Gastrocnemius medialis (tissue), 4 donors: ENCODE data around the gene SULT1A1. TPM values are rescaled to one million over a fixed set of nuclear protein-coding genes. Genes with fewer than 3 reads are reported as not detected.

ENCODE experiments used
- ATAC-seq, 2 donors: fragments of 150-250 bp; one replicate each; pipeline ENCODE4 v1.9.1; 2016
- DNase-seq, 2 donors: peaks; one replicate each; pipeline ENCODE4 v3.0.0-alpha.2; 2019
- H3K27ac ChIP-seq, 4 donors: fragments of 200-600 bp; sonication (generic); 1 replicate in 1 of 4; 2 replicates in 3 of 4; pipeline ENCODE4 v1.5.1; 2016 to 2018; ENCODE audit warnings: mild to moderate bottlenecking in 2 of 4, moderate library complexity in 1 of 4
- H3K27me3 ChIP-seq, 3 donors: fragments of 200-600 bp; sonication (generic) in 2 of 3; 1 replicate in 1 of 3; 2 replicates in 2 of 3; pipeline versions ENCODE4 v1.5.1 to v1.6.0; 2016 to 2019; ENCODE audit warnings: mild to moderate bottlenecking in 1 of 3, moderate library complexity in 1 of 3
- H3K36me3 ChIP-seq, 2 donors: fragments of 200-600 bp; sonication (generic) in 1 of 2; one replicate each; pipeline ENCODE4 v1.5.1; 2017 to 2018
- H3K4me1 ChIP-seq, 2 donors: fragments of 200-600 bp; sonication (generic) in 1 of 2; one replicate each; pipeline ENCODE4 v1.5.1; 2016 to 2017; ENCODE audit warnings: mild to moderate bottlenecking in 2 of 2
- H3K4me3 ChIP-seq, 4 donors: fragments of 200-600 bp; sonication (generic) in 3 of 4; 1 replicate in 1 of 4; 2 replicates in 3 of 4; pipeline ENCODE4 v1.5.1; 2016 to 2019; ENCODE audit warnings: mild to moderate bottlenecking in 2 of 4
- H3K9me3 ChIP-seq, 3 donors: fragments of 200-600 bp; sonication (generic) in 2 of 3; 1 replicate in 1 of 3; 2 replicates in 2 of 3; pipeline ENCODE4 v1.5.1; 2016 to 2019
- CTCF ChIP-seq, 5 experiments: fragments of 450-650 bp in 3 of 5; fragments of 200-600 bp in 2 of 5; sonication (generic) in 2 of 5; IDR thresholded peaks in 4 of 5; conservative IDR thresholded peaks in 1 of 5; 1 replicate in 4 of 5; 2 replicates in 1 of 5; pipeline ENCODE4 v1.5.1; 2016 to 2019; ENCODE audit warnings: antibody characterized with exemption in 5 of 5, mild to moderate bottlenecking in 3 of 5, moderate library complexity in 3 of 5
- POLR2A ChIP-seq, 2 donors: fragments of 450-650 bp; IDR thresholded peaks; one replicate each; pipeline ENCODE4 v1.6.1; 2017; ENCODE audit warnings: antibody characterized with exemption in 2 of 2, mild to moderate bottlenecking in 2 of 2, moderate library complexity in 2 of 2
- in situ Hi-C, 4 donors: fragments of 200-750 bp; cut with MboI; loops; one replicate each; pipeline versions ENCODE4 v1.15.0 to v1.8.0; 2017; ENCODE audit warnings: low sequenced_read_pairs in 4 of 4
- intact Hi-C: fragments of 100-400 bp; cut with DNase I; formaldehyde crosslinking; loops from one replicate; pipeline ENCODE4 v1.15.1; 2023; ENCODE audit warnings: low total_unique reads
- total RNA-seq, 4 donors: library from RNA; depleted of rRNA; stranded (reverse); fragments of >200 nt; gene quantifications; one replicate each; pipeline versions ENCODE4 v1.1.0 to v1.2.3, GENCODE V29; 2016

SULT1A1 gene
- total RNA-seq, 4 donors from 2014 or later, result 5.7 to 10.0 (median 8.2) TPM

GRCh38 chr16:28556914-28557320, 52.9 kb downstream of the SULT1A1 start:
- DNase-seq (no peak), ATAC-seq (no peak)
- H3K36me3 ChIP-seq, result peaks cover 0 to 13% of the 10 kb centered on the region in 2 donors
- H3K9me3 ChIP-seq, result no peaks in the 10 kb centered on the region
- H3K27me3 ChIP-seq, result no peaks in the 10 kb centered on the region
- peaks cover 19 to 22% of the 10 kb centered on the region in 2 donors for H3K4me1 ChIP-seq
- no peak overlapping the region for H3K27ac ChIP-seq
- in situ Hi-C loops, result no loop called here
- intact Hi-C loops, result loop anchor here (10.0 kb wide), 1 partner anchor 342 kb away; the partner anchor contains the start of gene XPO6
- no peak overlapping the region for H3K4me3 ChIP-seq
- TF ChIP-seq CTCF (IDR thresholded peaks at IDR 0.05 in 4 of 5, conservative IDR thresholded peaks at IDR 0.05 in 1 of 5), result no peak
- no peak for TF ChIP-seq POLR2A (IDR thresholded peaks at IDR 0.05)

GRCh38 chr16:28555561-28555960, 54.3 kb downstream of the SULT1A1 start:
- in situ Hi-C loops, result no loop called here
- TF ChIP-seq CTCF (IDR thresholded peaks at IDR 0.05 in 4 of 5, conservative IDR thresholded peaks at IDR 0.05 in 1 of 5) (no peak), POLR2A (IDR thresholded peaks at IDR 0.05) (no peak)
- Histone ChIP-seq H3K4me1 (peaks cover 12 to 15% of the 10 kb centered on the region in 2 donors), H3K4me3 (no peak overlapping the region), H3K36me3 (peaks cover 0 to 13% of the 10 kb centered on the region in 2 donors), H3K9me3 (no peaks in the 10 kb centered on the region), H3K27ac (no peak overlapping the region), H3K27me3 (no peaks in the 10 kb centered on the region)
- DNase-seq, result no peak
- no peak for ATAC-seq
- intact Hi-C loops, result loop anchor here (10.0 kb wide), 1 partner anchor 341 kb away; the partner anchor contains the start of gene XPO6

Other genes starting within 250 kb of the SULT1A1 start
- 10 to 100 TPM in 1 of 4 donors, under 1 TPM in 2, not detected in 1; 0.38 to 10.9 (median 0.53) TPM for gene NPIPB6, start 246.5 kb downstream of the SULT1A1 start, total RNA-seq
- gene EIF3CL, start 206.2 kb downstream of the SULT1A1 start, total RNA-seq, result 100 to 1,000 TPM in 3 of 4 donors, 10 to 100 TPM in 1; 95.6 to 220 (median 163) TPM
- gene NPIPB7, start 137.7 kb downstream of the SULT1A1 start, total RNA-seq, result not detected
- 10 to 100 TPM; 11.0 to 20.6 (median 18.8) TPM for gene CLN3, start 118.0 kb downstream of the SULT1A1 start, total RNA-seq
- 1 to 10 TPM in 1 of 4 donors, under 1 TPM in 3; 0.15 to 1.4 (median 0.54) TPM for gene APOBR, start 115.4 kb downstream of the SULT1A1 start, total RNA-seq
- gene IL27, start 103.2 kb downstream of the SULT1A1 start, total RNA-seq, result not detected
- 10 to 100 TPM; 18.7 to 44.3 (median 22.6) TPM for gene NUPR1, start 71.1 kb downstream of the SULT1A1 start, total RNA-seq
- gene SGF29, start 56.1 kb downstream of the SULT1A1 start, total RNA-seq, result 10 to 100 TPM; 35.1 to 50.4 (median 41.9) TPM
- gene SULT1A2, start 13.0 kb downstream of the SULT1A1 start, total RNA-seq, result under 1 TPM in 1 of 4 donors, not detected in 3; 0.46 TPM
- gene NPIPB8, start 28.0 kb upstream of the SULT1A1 start, total RNA-seq, result under 1 TPM in 1 of 4 donors, not detected in 3; 0.31 TPM
- 100 to 1,000 TPM; 146 to 363 (median 247) TPM for gene EIF3C, start 101.4 kb upstream of the SULT1A1 start, total RNA-seq
- gene NPIPB9, start 141.7 kb upstream of the SULT1A1 start, total RNA-seq, result not detected
- gene ATXN2L, start 213.0 kb upstream of the SULT1A1 start, total RNA-seq, result 10 to 100 TPM; 24.0 to 68.6 (median 47.7) TPM
- 100 to 1,000 TPM; 140 to 196 (median 167) TPM for gene TUFM, start 236.3 kb upstream of the SULT1A1 start, total RNA-seq